AG04450 (cell line): ENCODE data around the gene MOB2. TPM values are rescaled to one million over a fixed set of nuclear protein-coding genes. Genes with fewer than 3 reads are reported as not detected.
A peak's percentile ranks its signal among the peaks of the same experiment; 100 is the strongest.

Experiments
- CTCF ChIA-PET: fragments of 300-600, 350-600 bp; formaldehyde crosslinking; extraction: SDS; loops from one replicate; lab custom pipeline; 2022; ENCODE audit warnings: antibody characterized with exemption, inconsistent platforms; lab: Charles Lee
- POLR2A ChIA-PET: fragments of 350-600 bp; formaldehyde crosslinking; extraction: SDS; loops from one replicate; lab custom pipeline; 2021; ENCODE audit warnings: antibody characterized with exemption, inconsistent platforms; lab: Yijun Ruan, JAX
- DNase-seq: peaks from one replicate; pipeline ENCODE4 v3.0.0-alpha.2; 2011; ENCODE audit warnings: low read depth, low spot score
- H3K27ac ChIP-seq: one replicate; pipeline ENCODE4 v1.5.1; 2012; ENCODE audit warnings: low read depth, low read length, control low read depth
- H3K27me3 ChIP-seq: one replicate; pipeline ENCODE4 v1.6.0; 2012; ENCODE audit warnings: low read length; ENCODE audit not compliant: control insufficient read depth, insufficient read depth
- H3K4me3 ChIP-seq: 2 replicates; pipeline ENCODE4 v1.5.1; 2011; ENCODE audit warnings: mild to moderate bottlenecking, low read depth, low read length, control low read depth
- H3K9me3 ChIP-seq: 2 replicates; pipeline ENCODE4 v1.5.1; 2012; ENCODE audit warnings: low read length; ENCODE audit not compliant: control insufficient read depth, insufficient read depth
- CTCF ChIP-seq: IDR thresholded peaks from 2 replicates; pipeline ENCODE4 v1.5.1; 2011; ENCODE audit warnings: low read depth, low read length, control low read depth, inconsistent platforms
- polyA plus RNA-seq: library from polyadenylated mRNA; depleted of rRNA; stranded (reverse); fragments of >200 nt; gene quantifications from 2 replicates; pipeline ENCODE4 v1.2.3, GENCODE V29; 2011

Gene MOB2
- polyA plus RNA-seq, 1 experiment = 19.9 TPM

- CTCF ChIA-PET = no interaction called here
- DNase-seq = no peak
- Histone ChIP-seq H3K4me3 (no peak overlapping the region), H3K9me3 (peaks cover under 1% of the 10 kb centered on the region; the same call in 1 of the 2 replicates), H3K27ac (no peak overlapping the region), H3K27me3 (peaks cover 5% of the 10 kb centered on the region)
- TF ChIP-seq CTCF = no peak
- POLR2A ChIA-PET = no interaction called here
Observed at GRCh38 chr11:1459219-1459575, 27.4 kb downstream of the MOB2 start.

- Histone ChIP-seq H3K4me3 (no peak overlapping the region), H3K27ac (no peak overlapping the region), H3K27me3 (peaks cover 5% of the 10 kb centered on the region), H3K9me3 (no peaks in the 10 kb centered on the region; the same call in 1 of the 2 replicates)
- ChIA-PET CTCF (no interaction called here), POLR2A (no interaction called here)
- no peak for DNase-seq
- peak; percentile 41 for TF ChIP-seq CTCF
Observed at GRCh38 chr11:1458340-1459218, 28.0 kb downstream of the MOB2 start.

- H3K27ac ChIP-seq = no peak overlapping the region
- TF ChIP-seq CTCF = no peak
- H3K27me3 ChIP-seq = peaks cover 5% of the 10 kb centered on the region
- no peak for DNase-seq
- H3K9me3 ChIP-seq = no peaks in the 10 kb centered on the region; the same call in 1 of the 2 replicates
- ChIA-PET POLR2A (no interaction called here), CTCF (no interaction called here)
- H3K4me3 ChIP-seq = no peak overlapping the region
Observed at GRCh38 chr11:1457856-1458255, 28.7 kb downstream of the MOB2 start.

GRCh38 chr11:1457326-1457680 lies 29.3 kb downstream of the MOB2 start:
- H3K9me3 ChIP-seq = no peaks in the 10 kb centered on the region; the same call in 1 of the 2 replicates
- CTCF ChIA-PET = no interaction called here
- POLR2A ChIA-PET = no interaction called here
- no peak overlapping the region for H3K27ac ChIP-seq
- no peak for DNase-seq
- H3K4me3 ChIP-seq = no peak overlapping the region
- H3K27me3 ChIP-seq = peaks cover 5% of the 10 kb centered on the region
- TF ChIP-seq CTCF = no peak

- POLR2A ChIA-PET = no interaction called here
- no peaks in the 10 kb centered on the region; the same call in 1 of the 2 replicates for H3K9me3 ChIP-seq
- CTCF ChIA-PET = no interaction called here
- no peak overlapping the region for H3K27ac ChIP-seq
- peaks cover 5% of the 10 kb centered on the region for H3K27me3 ChIP-seq
- no peak for DNase-seq
- no peak overlapping the region for H3K4me3 ChIP-seq
- TF ChIP-seq CTCF = no peak
Observed at GRCh38 chr11:1456596-1457325, 29.8 kb downstream of the MOB2 start.
